Measurements from ENCODE around the gene TMEM41B.
"Not testable (repeated sequence)": the region's sequence is repeated elsewhere in the genome, so short reads cannot be mapped to it uniquely, and the experiment has no call there.

TMEM41B gene

DNA sequence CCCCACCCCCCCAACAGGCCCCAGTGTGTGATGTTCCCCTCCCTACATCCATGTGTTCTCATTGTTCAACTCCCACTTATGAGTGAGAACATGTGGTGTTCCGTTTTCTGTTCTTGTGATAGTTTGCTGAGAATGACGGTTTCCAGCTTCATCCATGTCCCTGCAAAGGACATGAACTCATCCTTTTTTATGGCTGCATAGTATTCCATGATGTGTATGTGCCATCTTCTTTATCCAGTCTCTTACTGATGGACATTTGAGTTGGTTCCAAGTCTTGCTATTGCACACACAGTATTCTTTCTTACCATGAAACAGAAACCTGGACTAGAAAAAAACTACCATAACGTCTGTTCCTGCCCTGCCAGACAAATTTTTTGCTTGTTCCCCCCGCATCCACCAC, 56.1 kb downstream of the TMEM41B start:
- DNase-seq: not testable (repeated sequence)

GRCh38 chr11:9254416-9254815, 60.0 kb downstream of the TMEM41B start:
- no peak for DNase-seq

DNA sequence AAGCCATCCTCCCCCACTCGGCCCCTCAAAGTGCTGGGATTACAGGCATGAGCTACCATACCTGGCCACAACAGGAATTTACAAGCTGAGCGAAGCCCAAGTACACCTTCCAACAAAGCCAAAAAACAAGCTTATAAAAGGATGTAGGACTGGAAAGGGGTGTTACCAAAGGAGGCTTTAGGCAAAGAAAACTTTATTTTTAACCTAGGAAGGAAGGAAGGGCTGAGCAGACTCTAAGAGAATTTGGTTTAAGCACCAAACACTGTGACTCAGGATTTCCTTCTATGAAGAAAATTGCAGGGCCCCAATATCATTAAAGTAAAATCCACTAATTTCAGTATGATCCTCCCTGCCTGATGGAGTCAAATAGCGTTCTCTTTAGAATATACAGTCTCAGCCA, 61.3 kb downstream of the TMEM41B start:
- DNase-seq: no peak

DNA sequence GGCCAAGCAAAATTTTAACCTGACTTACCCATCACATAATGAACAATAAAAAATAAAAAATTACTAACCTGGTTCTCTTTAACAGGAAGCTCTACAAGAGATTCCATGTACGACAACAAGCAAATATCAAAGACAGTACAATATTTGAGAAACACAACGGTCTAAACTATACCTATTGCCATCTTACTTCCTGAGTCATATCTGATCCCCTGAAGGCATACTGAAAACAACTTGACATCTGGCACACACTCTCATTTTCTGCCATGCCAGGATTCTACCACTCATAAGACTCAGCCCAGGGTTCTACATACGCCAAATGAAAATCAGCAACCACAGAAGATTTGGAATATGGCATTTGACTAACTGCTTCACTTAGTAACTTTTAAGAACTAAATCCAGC, 63.1 kb downstream of the TMEM41B start:
- no peak for DNase-seq

DNA sequence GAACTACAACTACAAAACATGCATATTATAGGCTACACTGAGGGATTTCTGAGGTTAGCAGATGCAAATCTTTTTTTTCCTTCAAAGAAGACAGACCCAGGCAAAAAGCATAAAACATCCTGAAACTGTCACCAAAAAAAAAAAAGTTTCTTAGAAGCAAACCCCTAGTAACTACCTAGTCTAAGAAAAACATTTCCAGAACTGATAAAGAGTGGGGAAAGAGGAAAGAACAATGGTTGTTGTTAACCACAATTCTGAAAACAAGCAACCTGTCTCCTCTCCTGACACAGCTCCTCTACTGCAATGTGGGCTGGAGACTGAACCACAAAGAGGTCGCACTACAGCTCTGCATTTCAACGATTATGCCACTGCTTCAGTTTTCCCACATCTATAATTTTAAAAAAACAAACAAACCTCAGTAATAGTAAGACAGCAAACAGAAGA, 64.2 kb downstream of the TMEM41B start:
- no peak for DNase-seq

- DNase-seq: no peak
Observed at GRCh38 chr11:9249252-9249651, 65.1 kb downstream of the TMEM41B start.

- DNase-seq: no peak
Observed at GRCh38 chr11:9247863-9248262, 66.5 kb downstream of the TMEM41B start.

- DNase-seq: not testable (repeated sequence)
Observed at GRCh38 chr11:9236242-9236641, 78.2 kb downstream of the TMEM41B start.

GRCh38 chr11:9232482-9232881, 81.9 kb downstream of the TMEM41B start:
- DNase-seq: no peak

DNA sequence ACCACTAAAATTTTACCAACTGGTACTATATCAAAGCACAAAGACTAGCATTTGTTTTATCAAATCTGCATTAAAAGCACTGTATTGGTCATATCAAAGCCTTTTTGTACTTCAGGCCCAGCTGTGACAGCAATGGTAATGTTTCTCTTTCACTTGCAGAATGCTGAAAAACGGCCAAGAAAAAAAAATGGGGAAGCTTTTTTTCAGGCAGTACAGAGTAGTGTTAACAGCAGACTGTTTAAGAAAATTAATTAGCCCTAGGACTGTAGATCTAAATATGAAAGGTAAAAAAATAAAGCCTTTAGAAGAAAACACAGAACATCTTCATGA, 82.6 kb downstream of the TMEM41B start:
- no peak for DNase-seq
